Fibroblast of skin of right biceps (primary cell): Measurements from ENCODE around the gene CAD.

Experiments used
- DNase-seq: peaks from one replicate; pipeline ENCODE4 v3.0.0-alpha.2; 2013

CAD gene

GRCh38 chr2:27284996-27285395 lies 67.8 kb downstream of the CAD start:
- DNase-seq = no peak

GRCh38 chr2:27285481-27285880 lies 68.3 kb downstream of the CAD start:
- DNase-seq = no peak

GRCh38 chr2:27288610-27289009 lies 71.4 kb downstream of the CAD start:
- DNase-seq = no peak

GRCh38 chr2:27290549-27290948 lies 73.4 kb downstream of the CAD start:
- no peak for DNase-seq

- DNase-seq = no peak
Observed at GRCh38 chr2:27291865-27292264, 74.7 kb downstream of the CAD start.
